HPDE6-E6E7 (cell line): ENCODE measurements around the gene CARD10.

Experiments used
- DNase-seq: peaks from one replicate; pipeline ENCODE4 v3.0.0; 2011; ENCODE audit warnings: missing footprints; ENCODE audit errors: extremely low spot score

Gene CARD10

GRCh38 chr22:37525746-37526350, 6.6 kb upstream of the CARD10 start:
- no peak for DNase-seq

GRCh38 chr22:37525073-37525745, 6.0 kb upstream of the CARD10 start:
- peak; percentile 80 for DNase-seq

- DNase-seq: no peak
Measured at GRCh38 chr22:37522482-37522881, 3.3 kb upstream of the CARD10 start.

GRCh38 chr22:37521236-37521739, 2.1 kb upstream of the CARD10 start:
- no peak for DNase-seq

GRCh38 chr22:37520776-37521191, 1.6 kb upstream of the CARD10 start:
- no peak for DNase-seq

GRCh38 chr22:37518509-37519267, 527 bp downstream of the CARD10 start:
- no peak for DNase-seq

GRCh38 chr22:37517826-37518450, 1.3 kb downstream of the CARD10 start:
- no peak for DNase-seq

- DNase-seq: no peak
Measured at GRCh38 chr22:37516456-37516855, 2.8 kb downstream of the CARD10 start.

GRCh38 chr22:37515901-37516300, 3.3 kb downstream of the CARD10 start:
- DNase-seq: no peak

- DNase-seq: no peak
Measured at GRCh38 chr22:37514526-37515051, 4.6 kb downstream of the CARD10 start.

GRCh38 chr22:37511395-37512104, 7.7 kb downstream of the CARD10 start:
- DNase-seq: no peak

GRCh38 chr22:37510091-37510490, 9.1 kb downstream of the CARD10 start:
- no peak for DNase-seq

GRCh38 chr22:37509059-37509860, 10.0 kb downstream of the CARD10 start:
- DNase-seq: no peak

- no peak for DNase-seq
Measured at GRCh38 chr22:37508431-37508992, 10.7 kb downstream of the CARD10 start.

GRCh38 chr22:37507731-37508130, 11.5 kb downstream of the CARD10 start:
- no peak for DNase-seq

- no peak for DNase-seq
Measured at GRCh38 chr22:37505989-37506388, 13.2 kb downstream of the CARD10 start.

GRCh38 chr22:37505565-37505964, 13.7 kb downstream of the CARD10 start:
- no peak for DNase-seq

GRCh38 chr22:37504964-37505363, 14.3 kb downstream of the CARD10 start:
- DNase-seq: no peak

- no peak for DNase-seq
Measured at GRCh38 chr22:37503850-37504249, 15.4 kb downstream of the CARD10 start.

- no peak for DNase-seq
Measured at GRCh38 chr22:37503183-37503683, 16.0 kb downstream of the CARD10 start.
